Choroid plexus epithelial cell (primary cell): ENCODE results near the gene MICAL3.

Source experiments
- DNase-seq: peaks from one replicate; pipeline ENCODE4 v3.0.0-alpha.2; 2010; ENCODE audit warnings: low read depth
- H3K4me3 ChIP-seq: 2 replicates; pipeline ENCODE4 v1.5.1; 2011; ENCODE audit warnings: low read depth, mild to moderate bottlenecking, control low read depth, low read length, moderate library complexity
- CTCF ChIP-seq: conservative IDR thresholded peaks from 2 replicates; pipeline ENCODE4 v1.5.1; 2011; ENCODE audit warnings: low read depth, mild to moderate bottlenecking, control low read depth, inconsistent platforms, low read length, moderate library complexity

The MICAL3 gene

GRCh38 chr22:17915676-17916075 is 108.7 kb downstream of the MICAL3 start:
- no peak overlapping the region for H3K4me3 ChIP-seq
- no peak for DNase-seq
- no peak for TF ChIP-seq CTCF

DNA sequence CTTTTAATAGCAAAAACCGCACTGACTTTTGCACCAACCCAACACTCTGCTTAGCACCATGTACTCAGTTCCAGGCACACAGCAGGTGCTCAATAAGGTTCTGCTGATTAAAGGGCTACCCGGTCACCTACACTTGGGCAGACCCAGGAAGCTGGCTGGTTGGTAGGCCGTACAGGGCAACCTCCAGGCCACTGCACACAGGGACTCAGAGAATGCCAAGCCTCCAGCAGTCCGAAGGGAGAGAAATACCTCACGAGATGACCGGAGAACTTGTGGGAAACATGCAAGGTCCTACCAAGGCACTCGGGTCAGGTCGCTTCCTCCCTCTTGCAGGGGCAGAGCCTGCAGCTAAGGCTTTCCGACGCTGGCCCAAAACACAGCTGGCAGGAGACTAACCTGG is 109.2 kb downstream of the MICAL3 start:
- no peak for TF ChIP-seq CTCF
- no peak for DNase-seq

GRCh38 chr22:17914474-17914873 is 109.9 kb downstream of the MICAL3 start:
- DNase-seq: no peak
- TF ChIP-seq CTCF: no peak
- H3K4me3 ChIP-seq: no peak overlapping the region

More for the DNA sequence above, 109.2 kb downstream of the MICAL3 start:
- no peak overlapping the region for H3K4me3 ChIP-seq

DNA sequence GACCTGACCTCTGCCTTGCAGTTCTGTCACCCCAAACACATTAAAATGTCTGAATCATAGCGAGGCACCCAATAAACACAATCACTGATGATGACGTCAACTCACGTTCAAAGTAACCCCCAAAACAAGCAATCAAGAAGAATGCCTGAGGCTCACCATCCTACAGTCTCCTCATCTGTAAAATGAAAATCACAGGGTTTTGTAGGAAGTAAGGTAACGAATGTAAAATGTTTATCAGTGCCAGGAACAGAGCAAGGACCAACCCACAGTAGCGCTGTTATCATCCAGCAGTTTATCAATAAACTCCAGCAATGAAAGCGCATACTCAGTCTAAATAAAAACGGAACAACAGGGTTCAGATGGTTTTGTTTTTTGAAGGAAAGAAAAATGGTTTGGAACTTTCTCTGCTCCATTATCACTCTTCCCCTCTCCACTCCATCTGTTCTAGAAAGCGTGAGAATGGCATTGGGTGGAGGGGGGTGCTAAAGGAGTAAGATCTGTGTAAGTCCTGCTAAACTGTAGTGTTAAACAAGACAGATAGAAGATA is 110.5 kb downstream of the MICAL3 start:
- DNase-seq: no peak
- no peak overlapping the region for H3K4me3 ChIP-seq
- no peak for TF ChIP-seq CTCF

DNA sequence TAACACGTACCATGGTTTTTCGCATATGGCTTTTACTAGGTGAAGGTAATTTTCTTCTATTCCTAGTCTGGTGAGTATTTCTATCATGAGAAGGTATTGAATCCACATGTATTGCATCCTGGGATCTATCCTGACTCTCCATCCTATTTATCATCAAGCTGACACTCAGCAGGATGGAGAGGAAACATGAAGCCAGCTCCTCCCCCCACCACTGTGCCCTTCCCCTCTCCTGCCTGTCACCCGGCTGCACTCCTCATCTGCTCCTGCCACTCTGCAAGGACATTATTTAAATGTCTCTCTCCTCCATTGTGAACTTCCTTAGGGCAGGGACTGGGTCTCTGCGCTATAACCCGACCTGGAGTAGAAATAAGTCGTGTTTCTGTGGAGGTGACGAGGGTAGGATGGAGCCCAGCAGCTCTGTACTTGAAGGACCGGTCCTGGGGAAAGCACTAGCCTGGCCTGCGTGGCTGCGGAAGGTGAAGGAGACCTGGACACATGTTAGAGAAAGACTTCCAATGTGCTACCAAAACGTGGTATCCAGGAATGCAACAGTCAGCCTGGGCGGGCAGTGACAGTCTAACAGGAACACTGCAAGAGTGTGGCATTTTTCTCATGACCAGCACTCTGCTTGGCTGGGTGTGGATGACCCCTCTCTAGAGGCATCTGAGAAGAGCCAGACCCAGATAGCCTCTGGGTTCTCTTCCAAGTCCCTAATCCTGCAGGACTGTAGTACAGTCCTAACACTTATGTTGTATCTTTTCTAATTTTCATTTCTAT is 111.2 kb downstream of the MICAL3 start:
- no peak for DNase-seq
- H3K4me3 ChIP-seq: no peak overlapping the region
- no peak for TF ChIP-seq CTCF

- no peak overlapping the region for H3K4me3 ChIP-seq
- DNase-seq: no peak
- TF ChIP-seq CTCF: no peak
Observed at GRCh38 chr22:17911887-17912286, 112.5 kb downstream of the MICAL3 start.

DNA sequence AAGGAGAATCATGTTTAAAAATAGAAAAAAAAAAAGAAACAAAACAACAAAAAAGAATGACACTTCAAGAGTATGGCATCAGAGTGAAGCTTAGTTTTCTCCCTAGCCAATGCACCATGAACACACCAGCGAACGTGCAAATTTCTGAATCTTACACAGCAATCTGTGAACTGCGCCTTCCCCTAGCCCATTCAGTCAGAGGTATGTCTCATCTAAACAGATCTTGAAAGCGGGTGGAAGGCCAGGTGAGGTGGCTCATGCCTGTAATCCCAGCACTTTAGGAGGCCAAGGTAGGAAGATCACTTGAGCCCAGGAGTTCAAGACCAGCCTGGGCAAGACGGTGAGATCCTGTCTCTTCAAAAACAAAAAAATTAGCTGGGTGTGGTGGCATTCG is 113.1 kb downstream of the MICAL3 start:
- no peak for TF ChIP-seq CTCF
- no peak for DNase-seq
- no peak overlapping the region for H3K4me3 ChIP-seq
